Activated CD8-positive, alpha-beta memory T cell treated with anti-CD3 and anti-CD28 coated beads, Interleukin-2, amount 50 U/mL, for 24 hours (primary cell): ENCODE results near the gene KLF11.
"Not testable (repeated sequence)": the region's sequence is repeated elsewhere in the genome, so short reads cannot be mapped to it uniquely, and the experiment has no call there.

ENCODE experiments used
- DNase-seq: peaks from one replicate; pipeline ENCODE4 v3.0.0-alpha.2; 2020; ENCODE audit errors: extremely low read depth

KLF11 gene

DNA sequence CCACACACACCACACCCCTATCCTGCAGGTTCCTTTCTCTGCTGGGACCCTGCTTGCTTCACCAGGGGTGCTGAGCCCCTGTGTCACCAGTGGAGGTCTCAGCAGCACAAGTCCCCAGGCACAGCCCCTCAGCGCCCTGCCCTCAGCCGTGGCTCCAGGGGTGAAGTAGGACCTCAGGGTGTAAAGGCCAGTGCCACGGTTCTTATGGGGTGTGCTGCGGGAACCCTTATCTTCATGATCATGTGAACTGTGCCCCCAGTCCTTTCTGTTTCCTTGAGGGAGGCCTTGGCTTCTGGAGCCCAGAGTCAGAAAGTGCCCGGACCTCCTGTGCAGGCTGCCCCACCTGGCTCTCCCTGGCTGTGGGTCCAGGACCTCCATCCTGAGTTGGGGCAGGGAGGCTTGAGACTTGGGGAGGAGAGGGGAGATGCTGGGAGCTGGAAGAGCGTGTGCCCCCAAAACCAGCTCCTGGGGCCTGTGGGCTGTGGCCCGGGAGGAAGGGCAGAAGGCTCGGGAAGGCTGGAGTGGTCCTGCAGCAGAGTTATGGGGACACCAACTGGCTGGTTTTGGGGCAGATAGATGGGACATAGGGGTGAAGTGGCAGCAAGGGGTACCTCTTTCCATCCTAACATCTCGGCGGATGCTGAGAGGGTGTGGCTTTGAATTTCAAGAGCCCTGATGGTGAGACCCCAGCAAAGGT, 20.2 kb upstream of the KLF11 start:
- no peak for DNase-seq

DNA sequence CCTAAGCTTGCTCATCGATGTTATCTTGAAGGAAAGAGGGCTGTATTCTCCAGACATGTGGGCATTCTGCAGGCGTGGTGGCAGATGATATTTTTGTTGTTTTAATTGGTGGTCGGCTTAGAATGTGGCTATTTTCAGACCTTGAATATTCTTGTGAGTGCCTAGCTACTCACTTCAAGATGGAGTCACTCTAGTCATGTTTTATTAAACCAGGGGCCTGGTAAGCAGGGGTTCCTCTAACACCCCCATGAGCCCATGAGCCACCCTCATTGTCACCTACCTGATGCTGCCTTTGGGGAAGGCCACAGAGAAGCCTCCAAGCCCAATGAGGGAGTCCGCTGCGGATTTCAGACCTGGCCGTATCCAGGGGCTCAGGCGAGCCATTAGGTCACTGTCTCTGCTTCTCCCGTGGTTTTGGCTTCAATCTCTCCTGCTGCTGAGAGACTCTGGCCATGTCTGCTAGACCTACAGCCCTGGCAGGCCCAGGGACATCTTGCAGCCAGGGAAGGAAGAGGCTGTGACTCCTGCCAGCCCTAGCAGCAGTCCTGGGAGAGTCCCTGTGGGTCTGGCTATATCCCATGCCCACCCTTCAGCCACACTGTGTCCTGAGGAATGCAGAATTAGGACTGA, 16.3 kb upstream of the KLF11 start:
- DNase-seq = no peak

DNA sequence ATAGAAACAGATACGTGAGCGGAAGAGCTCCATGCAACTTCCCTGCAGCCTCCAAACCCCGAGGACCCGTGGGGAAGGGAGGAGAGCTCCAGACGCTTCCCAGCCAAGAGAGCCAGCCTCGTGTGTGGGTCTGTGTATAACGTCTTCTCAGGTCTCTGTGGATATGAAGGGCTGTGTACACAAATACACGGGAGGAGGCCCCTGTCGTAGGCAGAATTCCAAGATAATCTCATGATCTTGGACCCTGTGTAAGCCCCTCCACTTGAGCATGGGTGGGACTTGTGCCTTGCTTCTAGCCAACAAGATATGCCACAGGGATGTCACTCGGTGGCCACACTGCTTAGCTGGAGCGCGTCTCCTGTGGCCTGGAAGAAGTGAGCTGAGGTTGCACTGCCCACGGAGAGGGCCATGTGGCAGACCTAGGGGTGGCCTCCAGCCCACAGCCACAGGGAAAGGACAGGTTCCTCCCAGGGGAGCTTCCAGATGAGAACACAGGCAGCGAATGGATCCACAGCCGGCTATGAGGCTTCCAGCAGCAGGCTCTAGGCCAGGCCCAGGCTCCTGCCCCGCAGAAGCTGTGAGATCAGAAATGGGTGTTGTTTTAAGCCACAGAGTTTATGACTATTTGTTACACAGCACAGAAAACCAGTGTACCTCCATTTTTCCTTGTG, 15.6 kb upstream of the KLF11 start:
- DNase-seq = no peak

DNA sequence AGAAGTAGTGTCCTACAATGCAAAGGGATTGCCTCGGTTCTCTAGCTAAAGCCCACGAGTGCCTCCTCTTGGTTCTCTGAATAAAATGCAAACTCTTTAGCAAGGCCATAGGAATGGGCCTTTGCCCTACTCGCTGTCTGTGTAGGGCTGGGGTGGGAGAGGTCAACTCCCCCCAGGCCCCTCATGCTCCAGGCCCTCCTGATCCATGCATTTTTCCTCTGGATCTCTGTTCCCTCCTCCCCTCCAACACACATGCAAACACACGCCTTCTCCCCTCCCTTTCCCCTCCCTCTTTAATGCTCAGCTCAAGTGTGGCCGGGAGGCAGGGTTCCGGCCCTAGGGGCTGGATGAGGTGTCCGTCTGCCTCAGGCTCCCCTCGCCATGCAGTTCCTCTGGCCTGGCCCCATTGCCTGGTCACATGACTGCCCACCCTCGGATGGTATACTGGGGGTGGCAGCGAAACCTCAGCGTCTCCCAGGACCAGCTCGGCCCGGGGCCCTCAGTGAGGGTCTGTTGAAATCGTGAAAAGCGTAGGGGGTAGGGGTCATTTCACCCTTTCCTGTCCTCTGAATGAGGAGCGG, 14.9 kb upstream of the KLF11 start:
- no peak for DNase-seq

DNA sequence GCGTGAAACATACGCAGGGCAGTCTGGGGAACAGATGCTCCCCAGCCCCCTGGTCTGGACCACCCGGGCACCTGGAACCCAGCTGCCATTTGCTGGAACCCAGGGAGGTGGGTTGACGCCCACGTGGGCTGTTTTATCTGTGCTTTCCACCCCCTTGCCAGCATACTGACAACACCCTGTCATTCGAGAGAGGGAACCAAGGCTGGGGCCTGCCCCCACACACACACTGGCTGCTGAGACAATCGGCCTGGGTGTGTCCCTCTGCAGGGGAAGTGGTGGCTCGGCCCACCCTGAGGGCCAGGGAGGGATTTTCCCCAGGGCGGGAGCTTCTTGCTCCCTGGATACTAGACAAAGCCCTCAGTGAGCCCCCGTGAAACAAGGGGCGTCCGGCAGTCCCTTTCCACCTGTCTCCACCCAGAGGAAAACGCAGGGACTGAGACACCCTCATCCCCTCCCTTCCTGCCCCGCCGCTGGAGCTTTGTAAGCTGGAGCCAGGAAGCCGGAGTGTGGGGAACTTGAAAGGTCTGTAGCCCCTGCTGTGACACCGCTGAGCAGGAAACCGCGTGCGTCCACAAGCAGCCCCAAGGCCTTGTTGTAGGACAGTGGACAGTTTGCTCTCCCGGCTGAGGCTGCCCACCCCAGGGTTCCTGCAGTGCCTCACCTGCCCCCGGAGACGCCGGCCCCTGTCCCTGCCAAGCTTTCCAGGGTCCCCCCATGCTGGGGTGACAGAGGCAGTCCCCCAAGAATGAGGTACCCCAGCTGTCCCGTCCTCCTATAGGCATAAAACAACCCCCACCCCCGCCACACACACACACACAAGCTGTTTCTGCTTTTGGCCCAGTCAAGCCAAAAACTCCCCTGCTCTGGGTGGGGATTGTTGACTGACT, 14.1 kb upstream of the KLF11 start:
- DNase-seq = no peak

DNA sequence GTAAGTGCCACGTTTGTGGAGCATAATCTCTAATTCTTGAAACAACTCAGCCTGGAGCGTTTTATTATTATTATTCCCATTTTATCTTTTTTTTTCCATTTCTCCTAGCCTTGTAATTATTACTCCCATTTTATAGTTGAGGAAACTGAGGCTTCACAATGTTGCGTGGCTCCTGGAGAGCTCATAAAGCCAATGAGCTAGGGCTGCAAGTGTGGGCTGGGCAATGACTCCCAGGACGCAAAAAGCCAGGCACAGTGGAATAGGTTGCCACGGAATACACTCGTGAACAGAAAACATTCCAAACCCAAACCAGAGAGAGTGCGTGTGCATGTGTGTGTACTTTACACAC, 13.5 kb upstream of the KLF11 start:
- no peak for DNase-seq

DNA sequence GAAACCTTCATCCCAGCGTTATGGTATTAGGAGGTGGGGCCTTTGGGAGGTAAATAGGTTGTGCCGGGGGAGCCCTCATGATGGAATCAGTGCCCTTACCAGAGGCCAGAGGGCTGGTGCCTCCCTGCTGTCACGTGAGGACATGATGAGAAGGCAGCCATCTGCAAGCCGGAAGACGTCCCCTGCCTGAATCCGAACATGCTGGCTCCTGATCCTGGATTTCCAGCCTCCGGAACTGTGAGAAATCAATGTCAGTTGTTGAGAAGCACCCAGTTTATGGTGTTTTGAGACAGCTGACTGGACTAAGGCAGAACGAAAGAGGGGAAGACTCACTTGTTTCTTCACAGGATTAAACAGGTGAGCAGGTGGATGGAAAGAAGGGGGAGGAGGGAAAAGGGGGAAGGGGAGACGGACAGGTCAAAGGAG, 13.0 kb upstream of the KLF11 start:
- no peak for DNase-seq

DNA sequence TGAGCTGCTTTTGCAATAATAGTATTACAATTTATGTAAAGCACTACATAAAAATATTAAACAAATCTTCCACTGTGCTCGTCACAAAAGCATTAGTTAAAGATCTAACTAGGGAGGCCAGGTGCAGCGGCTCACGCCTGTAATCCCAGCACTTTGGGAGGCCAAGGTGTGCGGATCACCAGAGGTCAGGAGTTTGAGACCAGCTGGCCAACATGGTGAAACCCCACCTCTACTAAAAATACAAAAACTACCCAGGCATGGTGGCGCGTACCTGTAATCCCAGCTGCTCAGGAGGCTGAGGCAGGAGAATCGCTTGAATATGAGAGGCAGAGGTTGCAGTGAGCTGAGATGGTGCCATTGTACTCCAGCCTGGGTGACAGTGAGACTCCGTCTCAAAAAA, 12.6 kb upstream of the KLF11 start:
- not testable (repeated sequence) for DNase-seq

DNA sequence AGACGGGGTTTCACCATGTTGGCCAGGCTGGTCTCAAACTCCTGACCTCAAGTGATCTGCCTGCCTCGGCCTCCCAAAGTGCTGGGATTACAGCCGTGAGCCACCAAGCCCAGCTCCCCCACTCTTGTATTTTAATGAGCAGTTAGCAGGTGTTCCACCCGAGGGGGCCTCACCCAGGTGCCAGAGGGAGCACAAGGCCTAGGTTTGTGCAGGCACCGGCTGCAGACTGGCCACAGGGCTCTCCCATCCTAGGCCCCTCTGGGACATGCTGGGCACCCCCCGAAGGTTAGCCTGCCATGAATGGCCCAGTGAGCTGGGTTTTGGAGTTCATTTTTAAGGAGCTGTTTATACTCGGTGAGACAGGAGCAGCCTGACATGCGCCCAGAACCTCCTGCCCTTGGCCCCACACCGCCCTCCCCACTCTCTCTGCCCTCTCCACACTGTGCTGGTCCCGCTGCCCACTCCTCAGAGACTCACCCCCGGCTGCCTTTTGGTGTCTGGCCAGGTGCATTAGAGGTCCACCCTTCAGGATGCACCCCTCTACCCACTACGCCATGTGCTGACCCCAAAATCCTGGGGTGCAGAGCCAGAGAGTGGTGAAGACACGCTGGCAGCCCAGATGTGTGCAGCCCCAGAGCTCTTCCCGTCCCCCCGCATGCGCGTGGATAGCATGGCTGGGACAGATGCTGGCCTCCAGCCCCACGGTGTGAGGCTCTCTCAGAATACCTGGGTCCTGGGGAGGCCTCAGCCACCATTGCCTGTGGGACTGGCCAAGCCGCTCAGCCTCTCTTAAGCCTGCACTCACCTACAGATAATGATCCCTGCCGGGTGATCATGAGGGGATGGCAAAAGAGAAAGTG, 11.2 kb upstream of the KLF11 start:
- no peak for DNase-seq

DNA sequence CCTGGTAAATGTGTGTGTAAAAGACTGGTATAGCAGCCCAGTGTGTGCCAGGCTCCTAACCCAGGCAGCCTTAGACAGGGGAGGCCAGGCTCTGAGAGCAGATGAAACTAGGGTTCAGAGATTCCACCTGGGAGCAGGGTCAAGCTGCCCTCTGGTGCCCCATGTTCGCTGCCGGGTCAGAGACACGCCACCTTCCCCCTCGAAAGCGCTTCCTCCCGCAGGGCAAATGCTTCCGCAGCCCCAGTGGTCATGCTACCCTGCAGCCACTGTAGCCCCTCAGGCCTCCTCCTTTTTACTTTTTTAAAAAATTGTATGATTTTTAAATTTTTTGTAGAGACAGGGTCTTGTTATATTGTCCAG, 10.6 kb upstream of the KLF11 start:
- no peak for DNase-seq

DNA sequence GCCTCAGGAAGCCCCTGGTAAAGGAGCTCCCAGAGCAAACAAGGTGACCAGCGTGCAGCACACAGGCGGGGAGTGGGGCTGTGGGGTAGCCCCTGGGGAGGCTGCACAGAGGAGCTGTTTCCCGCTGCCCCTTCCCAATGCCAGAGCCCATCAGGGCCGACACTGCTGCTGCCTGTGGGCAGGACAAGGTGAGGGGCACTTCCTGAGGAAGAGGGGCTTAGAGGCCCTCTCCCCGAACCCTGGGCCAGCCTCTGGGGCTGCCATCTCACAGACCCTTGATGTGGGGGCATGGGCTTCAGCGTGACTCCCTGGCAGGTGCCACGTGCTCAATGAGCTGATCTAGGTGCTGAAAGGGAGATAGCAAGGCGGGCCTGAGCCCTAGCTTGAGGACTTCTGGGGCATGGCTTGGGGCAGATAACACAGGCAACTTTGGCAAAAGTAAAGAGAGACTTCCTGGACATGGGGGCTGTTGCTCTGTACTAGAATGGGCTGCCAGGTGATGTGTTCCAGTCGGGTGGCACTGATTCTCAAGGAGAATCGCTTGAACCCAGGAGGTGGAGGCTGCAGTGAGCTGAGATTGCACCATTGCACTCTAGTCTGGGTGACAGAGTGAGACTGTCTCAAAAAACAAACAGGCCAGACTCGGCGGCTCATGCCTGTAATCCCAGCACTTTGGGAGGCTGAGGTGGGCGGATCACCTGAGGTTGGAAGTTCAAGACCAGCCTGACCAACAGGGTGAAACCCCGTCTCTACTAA, 9.9 kb upstream of the KLF11 start:
- no peak for DNase-seq

DNA sequence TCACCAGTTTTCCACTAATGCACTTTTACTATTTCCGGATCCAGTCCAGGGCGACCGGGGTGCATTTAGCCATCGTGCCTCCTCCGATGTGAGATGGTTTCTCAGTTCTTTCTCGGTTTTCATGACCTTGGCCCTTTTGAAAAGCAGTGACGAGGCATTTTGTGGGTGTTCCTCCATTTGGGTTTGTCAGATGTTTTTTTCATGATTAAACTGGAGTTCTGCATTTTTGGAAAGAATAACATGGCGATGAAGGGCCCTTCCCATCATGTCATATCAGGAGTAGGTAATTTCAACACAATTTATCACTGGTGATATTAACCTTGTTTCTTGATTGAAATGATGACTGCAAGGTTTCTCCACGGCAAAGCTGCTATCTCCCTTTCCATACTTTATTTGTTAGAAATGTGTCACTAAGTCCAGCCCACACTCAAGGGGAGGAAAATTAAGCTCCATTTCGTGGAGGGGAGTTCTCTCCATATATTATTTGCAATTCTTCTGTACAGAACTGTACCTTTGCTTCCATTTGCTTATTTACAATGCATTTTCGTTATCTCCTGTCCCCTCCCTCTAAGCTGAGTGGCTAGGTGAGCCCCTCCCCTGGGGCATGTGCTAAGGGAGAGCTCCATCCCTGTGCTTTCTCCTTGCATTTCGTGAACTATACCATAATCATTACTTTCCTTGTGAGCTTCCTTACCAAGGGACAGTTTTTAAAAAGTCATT, 8.9 kb upstream of the KLF11 start:
- DNase-seq = no peak

DNA sequence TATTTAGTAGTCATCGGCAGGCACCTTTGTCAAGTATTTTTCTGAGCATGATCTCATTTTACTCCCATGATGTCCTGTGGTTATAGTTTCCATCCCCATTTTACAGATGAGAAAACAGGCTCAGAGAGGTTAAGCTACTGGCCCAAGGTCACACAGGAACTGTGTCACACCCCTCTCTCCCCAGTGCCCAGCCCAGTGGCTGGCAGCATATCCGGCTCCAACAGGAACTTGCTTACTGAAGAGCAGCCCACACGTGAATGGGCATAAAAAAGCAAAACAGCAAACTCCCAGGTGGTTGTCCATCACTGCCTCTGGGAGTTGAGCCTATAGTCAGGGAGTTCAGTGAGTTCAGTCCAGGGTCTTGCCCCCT, 8.3 kb upstream of the KLF11 start:
- DNase-seq = no peak

DNA sequence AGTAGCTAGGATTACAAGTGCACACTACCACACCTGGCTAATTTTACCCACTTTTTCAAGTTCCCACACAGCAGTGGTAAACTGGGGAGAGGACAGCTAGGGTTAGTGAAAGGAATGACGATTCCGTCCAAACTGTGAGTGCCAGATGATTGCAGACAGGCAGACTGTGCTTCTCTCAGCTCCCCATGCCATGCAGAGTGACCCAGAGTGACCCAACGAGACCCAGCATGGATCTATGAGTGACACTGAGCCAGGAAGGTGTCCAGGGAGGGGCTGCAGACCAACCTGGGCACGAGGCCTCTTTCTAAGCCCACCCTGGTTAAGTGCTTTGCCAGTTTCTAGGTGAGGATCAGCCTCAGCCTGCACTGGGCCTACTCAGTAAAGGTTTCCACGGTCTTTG, 7.7 kb upstream of the KLF11 start:
- no peak for DNase-seq

DNA sequence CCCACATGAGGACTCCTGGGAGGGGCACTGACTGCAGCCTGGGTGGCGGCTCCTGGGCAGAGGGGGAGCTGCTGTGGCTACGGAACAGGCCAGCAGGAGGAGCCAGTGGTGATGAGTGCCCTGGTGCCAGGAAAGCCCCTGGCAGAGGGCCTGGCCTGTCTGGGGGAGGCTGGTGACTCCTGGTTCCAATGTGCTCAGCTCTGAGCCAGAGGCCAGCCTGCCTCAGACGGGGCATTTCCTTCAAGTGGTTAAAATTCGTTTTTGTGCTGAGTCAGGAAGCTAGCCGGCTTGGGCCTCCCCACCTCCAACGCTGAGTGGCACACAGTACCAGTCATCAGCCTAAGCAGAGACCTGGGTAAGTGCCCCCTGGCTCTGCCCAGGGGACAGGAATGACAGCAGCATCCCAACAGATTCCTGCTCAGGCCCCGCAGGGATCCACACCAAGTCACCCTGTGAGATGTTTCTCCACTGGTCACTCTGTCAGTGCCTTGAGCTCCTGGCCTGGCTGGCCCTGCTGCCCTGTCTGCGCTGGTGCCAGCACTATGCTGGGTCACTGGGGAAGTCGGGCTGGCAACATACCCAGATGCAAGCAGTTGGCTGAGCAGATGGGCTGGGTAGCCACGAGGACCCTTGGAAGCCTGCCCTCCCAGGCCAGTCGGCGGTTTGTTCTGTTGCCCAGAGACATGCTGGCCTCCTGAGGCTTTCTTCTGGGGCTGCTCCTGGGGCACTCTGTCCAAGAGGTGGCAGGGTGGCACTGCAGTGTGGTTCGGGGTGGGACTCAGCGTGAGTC, 7.1 kb upstream of the KLF11 start:
- no peak for DNase-seq

DNA sequence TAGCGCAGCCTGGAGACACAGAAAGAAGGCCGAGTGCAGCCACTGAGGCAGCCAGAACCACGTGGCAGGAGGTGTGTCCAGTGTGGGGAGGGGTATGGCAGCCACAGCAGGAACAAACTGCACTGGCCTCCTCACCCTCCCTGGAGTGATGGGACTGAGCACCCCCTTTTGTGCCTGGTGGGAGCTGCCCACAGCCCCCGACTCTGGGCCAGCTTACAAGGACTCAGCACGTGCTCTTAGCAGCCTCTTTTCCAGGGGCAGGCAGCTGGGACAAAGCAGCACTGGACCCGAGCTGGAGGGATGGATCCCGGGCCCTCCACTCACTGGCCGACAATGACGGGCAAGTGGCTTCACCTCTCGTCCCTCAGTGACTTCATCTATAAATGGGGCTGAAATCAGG, 5.2 kb upstream of the KLF11 start:
- DNase-seq = no peak

DNA sequence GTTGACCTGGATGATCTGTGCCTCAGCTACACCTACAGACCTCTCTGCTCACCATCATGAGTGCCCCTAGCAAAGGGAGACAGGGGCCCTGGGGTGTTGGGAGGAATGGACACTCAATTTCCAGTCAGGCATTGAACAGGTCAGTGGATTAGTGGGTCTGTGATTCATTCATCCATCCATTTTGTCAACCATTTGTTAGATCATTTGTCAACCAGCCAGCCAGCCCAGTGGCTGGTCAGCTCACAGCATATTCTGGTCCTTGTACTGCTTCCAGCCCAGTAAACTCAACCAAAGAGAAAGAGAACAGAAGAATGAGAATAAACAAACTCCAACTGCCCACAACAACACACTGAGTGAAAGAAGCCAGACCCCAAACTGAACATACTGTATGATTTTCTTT, 4.6 kb upstream of the KLF11 start:
- DNase-seq = no peak

DNA sequence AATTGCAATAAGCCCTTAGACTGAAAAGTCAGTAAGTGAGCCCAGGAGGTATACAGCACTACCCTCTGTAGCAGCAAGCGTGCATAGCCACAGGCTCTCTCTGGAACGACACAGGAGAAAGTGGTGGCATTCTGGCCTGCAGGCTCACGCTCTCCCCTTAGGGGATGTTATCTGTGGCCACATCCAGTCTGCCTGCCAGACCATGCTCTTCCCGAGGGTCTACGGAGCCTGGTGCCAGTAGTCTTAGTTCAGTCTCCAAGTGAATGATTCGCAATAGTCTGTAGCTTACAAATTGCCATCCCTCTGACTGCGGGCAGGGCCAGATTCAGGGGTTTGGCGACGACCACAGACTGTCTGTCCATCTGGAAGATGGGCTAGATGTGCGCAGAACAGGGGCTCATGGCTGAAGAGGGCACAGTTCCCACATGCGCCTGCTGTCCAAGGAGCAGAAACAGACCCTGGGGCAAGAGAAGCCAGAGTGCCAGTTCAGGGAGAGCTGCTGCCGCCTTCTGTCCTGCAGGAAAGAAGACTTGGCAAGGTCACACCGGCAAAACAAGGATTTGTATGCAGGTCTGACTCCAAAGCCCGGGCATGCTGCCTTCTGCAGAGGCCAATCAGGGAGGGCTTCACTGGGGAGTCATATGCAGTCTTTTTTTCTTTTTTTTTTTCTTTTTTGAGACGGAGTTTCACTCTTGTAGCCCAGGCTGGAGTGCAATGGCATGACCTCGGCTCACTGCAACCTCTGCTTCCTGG, 3.5 kb upstream of the KLF11 start:
- no peak for DNase-seq
